Dedifferentiated amniotic fluid mesenchymal stem cell (primary cell): Measurements from ENCODE around the gene CAPSL.
A peak's percentile ranks its signal among the peaks of the same experiment; 100 is the strongest.
"Not testable (repeated sequence)": the region's sequence is repeated elsewhere in the genome, so short reads cannot be mapped to it uniquely, and the experiment has no call there.

Experiments
- DNase-seq: peaks from one replicate; pipeline ENCODE4 v3.0.0-alpha.2; 2016; ENCODE audit errors: extremely low spot score

CAPSL gene

GRCh38 chr5:35876922-35877321 is 61.5 kb downstream of the CAPSL start:
- peak; percentile 62 for DNase-seq

GRCh38 chr5:35876454-35876853 is 62.0 kb downstream of the CAPSL start:
- no peak for DNase-seq

GRCh38 chr5:35870605-35871004 is 67.8 kb downstream of the CAPSL start:
- DNase-seq = no peak

- DNase-seq = no peak
These were observed 68.6 kb downstream of the CAPSL start for GRCh38 chr5:35869685-35870277.

GRCh38 chr5:35867998-35868397 is 70.4 kb downstream of the CAPSL start:
- DNase-seq = no peak

GRCh38 chr5:35863159-35863558 is 75.3 kb downstream of the CAPSL start:
- DNase-seq = no peak

GRCh38 chr5:35862126-35862525 is 76.3 kb downstream of the CAPSL start:
- no peak for DNase-seq

GRCh38 chr5:35861718-35862117 is 76.7 kb downstream of the CAPSL start:
- no peak for DNase-seq

- DNase-seq = no peak
These were observed 77.7 kb downstream of the CAPSL start for GRCh38 chr5:35860686-35861085.

GRCh38 chr5:35859101-35859661 is 79.2 kb downstream of the CAPSL start:
- DNase-seq = peak; percentile 28

GRCh38 chr5:35857606-35858205 is 80.7 kb downstream of the CAPSL start:
- DNase-seq = peak; percentile 30

GRCh38 chr5:35856765-35857351 is 81.6 kb downstream of the CAPSL start, which contains the start of gene IL7R:
IL7R (plus strand) TSS chr5:35856891; CDS start chr5:35856978, 87 bp downstream.
- DNase-seq = no peak

- not testable (repeated sequence) for DNase-seq
These were observed 82.1 kb downstream of the CAPSL start for GRCh38 chr5:35856186-35856764.

GRCh38 chr5:35855187-35855586 is 83.2 kb downstream of the CAPSL start:
- no peak for DNase-seq
